Central memory CD8-positive, alpha-beta T cell (primary cell): Measurements from ENCODE around the gene RUNX1.
"Not testable (repeated sequence)": the region's sequence is repeated elsewhere in the genome, so short reads cannot be mapped to it uniquely, and the experiment has no call there.

Experiments used
- ATAC-seq: fragments of 150-1000 bp; cut with Tn5 transposase; replicated peaks from 2 replicates; pipeline ENCODE4 v1.10.0; 2022; ENCODE audit warnings: mild to moderate bottlenecking, moderate FRiP score, moderate number of reproducible peaks; ENCODE audit not compliant: poor library complexity, severe bottlenecking; ENCODE audit errors: extremely low read depth
- DNase-seq, 2 donors: peaks; one replicate each; pipeline ENCODE4 v3.0.0; 2021; ENCODE audit warnings: low spot score in 2 of 2
- H3K27ac Mint-ChIP-seq: one replicate; pipeline ENCODE4 v1.8.0; 2022; ENCODE audit warnings: low read depth, mild to moderate bottlenecking, moderate library complexity, mixed read lengths
- H3K27me3 Mint-ChIP-seq: one replicate; pipeline ENCODE4 v1.8.0; 2022; ENCODE audit warnings: mixed read lengths
- H3K36me3 Mint-ChIP-seq: one replicate; pipeline ENCODE4 v1.8.0; 2022; ENCODE audit warnings: mild to moderate bottlenecking, moderate library complexity, mixed read lengths; ENCODE audit not compliant: insufficient read depth
- H3K4me1 Mint-ChIP-seq: one replicate; pipeline ENCODE4 v1.8.0; 2022; ENCODE audit warnings: mixed read lengths
- H3K4me3 Mint-ChIP-seq: one replicate; pipeline ENCODE4 v1.8.0; 2022; ENCODE audit warnings: mild to moderate bottlenecking, moderate library complexity, mixed read lengths
- H3K9me3 Mint-ChIP-seq: one replicate; pipeline ENCODE4 v1.8.0; 2022; ENCODE audit warnings: mixed read lengths

RUNX1 gene

GRCh38 chr21:34965200-34966174 lies 83.6 kb downstream of the RUNX1 start:
- H3K9me3 Mint-ChIP-seq, result no peaks in the 10 kb centered on the region
- peaks cover 82% of the 10 kb centered on the region for H3K4me1 Mint-ChIP-seq
- H3K4me3 Mint-ChIP-seq, result no peak overlapping the region
- H3K27me3 Mint-ChIP-seq, result no peaks in the 10 kb centered on the region
- no peak overlapping the region for H3K27ac Mint-ChIP-seq
- ATAC-seq (no peak), DNase-seq (no peak)
- peaks cover 12% of the 10 kb centered on the region for H3K36me3 Mint-ChIP-seq

- no peaks in the 10 kb centered on the region for H3K9me3 Mint-ChIP-seq
- H3K4me3 Mint-ChIP-seq, result no peak overlapping the region
- ATAC-seq, result no peak
- DNase-seq, result no peak
- H3K27me3 Mint-ChIP-seq, result no peaks in the 10 kb centered on the region
- peaks cover 74% of the 10 kb centered on the region for H3K4me1 Mint-ChIP-seq
- H3K27ac Mint-ChIP-seq, result no peak overlapping the region
- peaks cover 10% of the 10 kb centered on the region for H3K36me3 Mint-ChIP-seq
These were observed 86.4 kb downstream of the RUNX1 start for GRCh38 chr21:34962586-34963222.

GRCh38 chr21:34962136-34962535 lies 87.0 kb downstream of the RUNX1 start:
- H3K27me3 Mint-ChIP-seq, result no peaks in the 10 kb centered on the region

GRCh38 chr21:34960687-34961086 lies 88.4 kb downstream of the RUNX1 start:
- H3K27ac Mint-ChIP-seq, result no peak overlapping the region
- H3K9me3 Mint-ChIP-seq, result no peaks in the 10 kb centered on the region

More at GRCh38 chr21:34962136-34962535, 87.0 kb downstream of the RUNX1 start:
- ATAC-seq, result no peak
- Mint-ChIP-seq H3K9me3 (no peaks in the 10 kb centered on the region), H3K27ac (no peak overlapping the region), H3K4me1 (peaks cover 74% of the 10 kb centered on the region), H3K36me3 (peaks cover 7% of the 10 kb centered on the region), H3K4me3 (no peak overlapping the region)
- DNase-seq, result no peak

GRCh38 chr21:34959607-34960006 lies 89.5 kb downstream of the RUNX1 start:
- ATAC-seq (no peak), DNase-seq (no peak)
- Mint-ChIP-seq H3K27me3 (no peaks in the 10 kb centered on the region), H3K4me1 (peaks cover 77% of the 10 kb centered on the region), H3K9me3 (no peaks in the 10 kb centered on the region), H3K27ac (peak overlapping the region; percentile 61), H3K4me3 (no peak overlapping the region), H3K36me3 (peaks cover 8% of the 10 kb centered on the region)

More at GRCh38 chr21:34960687-34961086, 88.4 kb downstream of the RUNX1 start:
- no peak for ATAC-seq
- Mint-ChIP-seq H3K36me3 (peaks cover 9% of the 10 kb centered on the region), H3K27me3 (no peaks in the 10 kb centered on the region), H3K4me3 (no peak overlapping the region), H3K4me1 (peaks cover 77% of the 10 kb centered on the region)
- DNase-seq, result no peak

GRCh38 chr21:34958040-34958439 lies 91.1 kb downstream of the RUNX1 start:
- no peaks in the 10 kb centered on the region for H3K27me3 Mint-ChIP-seq
- H3K9me3 Mint-ChIP-seq, result no peaks in the 10 kb centered on the region
- H3K4me1 Mint-ChIP-seq, result peaks cover 79% of the 10 kb centered on the region
- H3K27ac Mint-ChIP-seq, result no peak overlapping the region
- no peak overlapping the region for H3K4me3 Mint-ChIP-seq
- DNase-seq, result no peak
- H3K36me3 Mint-ChIP-seq, result peaks cover 7% of the 10 kb centered on the region
- no peak for ATAC-seq

GRCh38 chr21:34956416-34957316 lies 92.4 kb downstream of the RUNX1 start:
- Mint-ChIP-seq H3K27ac (no peak overlapping the region), H3K4me3 (no peak overlapping the region), H3K4me1 (peaks cover 76% of the 10 kb centered on the region), H3K36me3 (peaks cover 7% of the 10 kb centered on the region), H3K27me3 (no peaks in the 10 kb centered on the region), H3K9me3 (no peaks in the 10 kb centered on the region)
- no peak for ATAC-seq
- no peak for DNase-seq

GRCh38 chr21:34953950-34954349 lies 95.2 kb downstream of the RUNX1 start:
- Mint-ChIP-seq H3K4me1 (peaks cover 66% of the 10 kb centered on the region), H3K27me3 (no peaks in the 10 kb centered on the region), H3K4me3 (no peak overlapping the region), H3K36me3 (peaks cover 8% of the 10 kb centered on the region), H3K27ac (peak overlapping the region; percentile 36), H3K9me3 (no peaks in the 10 kb centered on the region)
- ATAC-seq, result no peak
- DNase-seq, result no peak

- H3K9me3 Mint-ChIP-seq, result no peaks in the 10 kb centered on the region
- no peak overlapping the region for H3K27ac Mint-ChIP-seq
- peaks cover 63% of the 10 kb centered on the region for H3K4me1 Mint-ChIP-seq
- peaks cover 14% of the 10 kb centered on the region for H3K36me3 Mint-ChIP-seq
- H3K4me3 Mint-ChIP-seq, result no peak overlapping the region
- ATAC-seq (no peak), DNase-seq (no peak)
- no peaks in the 10 kb centered on the region for H3K27me3 Mint-ChIP-seq
These were observed 96.4 kb downstream of the RUNX1 start for GRCh38 chr21:34952701-34953100.

GRCh38 chr21:34951868-34952267 lies 97.2 kb downstream of the RUNX1 start:
- not testable (repeated sequence) for ATAC-seq, DNase-seq, H3K27ac Mint-ChIP-seq, H3K27me3 Mint-ChIP-seq, H3K9me3 Mint-ChIP-seq, H3K4me3 Mint-ChIP-seq
- peaks cover 12% of the 10 kb centered on the region for H3K36me3 Mint-ChIP-seq
- peaks cover 62% of the 10 kb centered on the region for H3K4me1 Mint-ChIP-seq

GRCh38 chr21:34950980-34951379 lies 98.1 kb downstream of the RUNX1 start:
- H3K27me3 Mint-ChIP-seq, result no peaks in the 10 kb centered on the region
- DNase-seq (no peak), ATAC-seq (no peak)
- no peaks in the 10 kb centered on the region for H3K9me3 Mint-ChIP-seq
- no peak overlapping the region for H3K27ac Mint-ChIP-seq
- H3K4me1 Mint-ChIP-seq, result peaks cover 63% of the 10 kb centered on the region
- H3K36me3 Mint-ChIP-seq, result peaks cover 11% of the 10 kb centered on the region
- no peak overlapping the region for H3K4me3 Mint-ChIP-seq

GRCh38 chr21:34949499-34949898 lies 99.6 kb downstream of the RUNX1 start:
- ATAC-seq, result no peak
- H3K27me3 Mint-ChIP-seq, result no peaks in the 10 kb centered on the region
- no peak overlapping the region for H3K4me3 Mint-ChIP-seq
- H3K4me1 Mint-ChIP-seq, result peaks cover 61% of the 10 kb centered on the region
- peaks cover 9% of the 10 kb centered on the region for H3K36me3 Mint-ChIP-seq
- DNase-seq, result no peak
- H3K27ac Mint-ChIP-seq, result no peak overlapping the region
- no peaks in the 10 kb centered on the region for H3K9me3 Mint-ChIP-seq
